ENCODE results near the gene PLN.

The PLN gene

GRCh38 chr6:118578617-118579016, 30.5 kb downstream of the PLN start:
- no peak for DNase-seq (ENCODE audit: low read depth in 1 of 2, low spot score in 1 of 2)

- DNase-seq (ENCODE audit: low read depth in 1 of 2, low spot score in 1 of 2), result no peak
These were observed 31.7 kb downstream of the PLN start for GRCh38 chr6:118579786-118580185.

GRCh38 chr6:118580585-118581419, 32.7 kb downstream of the PLN start:
- no peak for DNase-seq (ENCODE audit: low read depth in 1 of 2, low spot score in 1 of 2)

- no peak for DNase-seq (ENCODE audit: low read depth in 1 of 2, low spot score in 1 of 2)
These were observed 33.4 kb downstream of the PLN start for GRCh38 chr6:118581489-118581959.

- DNase-seq (ENCODE audit: low read depth in 1 of 2, low spot score in 1 of 2), result no peak
These were observed 36.8 kb downstream of the PLN start for GRCh38 chr6:118584911-118585310.

GRCh38 chr6:118586746-118587485, 38.8 kb downstream of the PLN start:
- DNase-seq (ENCODE audit: low read depth in 1 of 2, low spot score in 1 of 2), result no peak

GRCh38 chr6:118588626-118589025, 40.5 kb downstream of the PLN start:
- no peak for DNase-seq (ENCODE audit: low read depth in 1 of 2, low spot score in 1 of 2)

GRCh38 chr6:118589186-118589585, 41.1 kb downstream of the PLN start:
- no peak for DNase-seq (ENCODE audit: low read depth in 1 of 2, low spot score in 1 of 2)

GRCh38 chr6:118589649-118590365, 41.7 kb downstream of the PLN start:
- no peak for DNase-seq (ENCODE audit: low read depth in 1 of 2, low spot score in 1 of 2)

GRCh38 chr6:118591897-118592296, 43.8 kb downstream of the PLN start:
- DNase-seq (ENCODE audit: low read depth in 1 of 2, low spot score in 1 of 2), result no peak

GRCh38 chr6:118594877-118595276, 46.8 kb downstream of the PLN start:
- no peak for DNase-seq (ENCODE audit: low read depth in 1 of 2, low spot score in 1 of 2)

GRCh38 chr6:118596774-118597320, 48.8 kb downstream of the PLN start:
- DNase-seq (ENCODE audit: low read depth in 1 of 2, low spot score in 1 of 2), result no peak

- DNase-seq (ENCODE audit: low read depth in 1 of 2, low spot score in 1 of 2), result no peak
These were observed 49.5 kb downstream of the PLN start for GRCh38 chr6:118597636-118598035.

GRCh38 chr6:118598324-118598723, 50.2 kb downstream of the PLN start:
- no peak for DNase-seq (ENCODE audit: low read depth in 1 of 2, low spot score in 1 of 2)

- DNase-seq (ENCODE audit: low read depth in 1 of 2, low spot score in 1 of 2), result no peak
These were observed 54.2 kb downstream of the PLN start for GRCh38 chr6:118602300-118602699.

- DNase-seq (ENCODE audit: low read depth in 1 of 2, low spot score in 1 of 2), result no peak
These were observed 55.3 kb downstream of the PLN start for GRCh38 chr6:118603372-118603771.

GRCh38 chr6:118606268-118606667, 58.2 kb downstream of the PLN start:
- DNase-seq (ENCODE audit: low read depth in 1 of 2, low spot score in 1 of 2), result no peak

- no peak for DNase-seq (ENCODE audit: low read depth in 1 of 2, low spot score in 1 of 2)
These were observed 58.8 kb downstream of the PLN start for GRCh38 chr6:118606858-118607257.

Data from activated T-helper 1 cell treated with anti-CD3 and anti-CD28 coated beads, Interleukin-2, amount 50 U/mL, for 16 hours (primary cell).